GM21447 (cell line): ENCODE data around the gene MOAP1.
"Not testable (repeated sequence)": the region's sequence is repeated elsewhere in the genome, so short reads cannot be mapped to it uniquely, and the experiment has no call there.

Experiments used
- ATAC-seq: cut with Tn5 transposase; IDR thresholded peaks from one replicate; pipeline ENCODE4 v1.9.1; 2021; ENCODE audit not compliant: unreplicated experiment

Gene MOAP1

GRCh38 chr14:93184391-93185348 lies at the start of gene MOAP1, which contains the start of gene LYSET:
Gene MOAP1, minus strand, starts transcription at chr14:93184897. Its CDS starts 655 bp downstream, at chr14:93184242.
Gene LYSET, plus strand, starts transcription at chr14:93185317. Its CDS starts 89 bp downstream, at chr14:93185406.
- ATAC-seq: peak; percentile 84

GRCh38 chr14:93233078-93233477 lies 48.4 kb upstream of the MOAP1 start:
- ATAC-seq: not testable (repeated sequence)

GRCh38 chr14:93232159-93232558 lies 47.5 kb upstream of the MOAP1 start:
- no peak for ATAC-seq

GRCh38 chr14:93231129-93231979 lies 46.7 kb upstream of the MOAP1 start:
- ATAC-seq: no peak

GRCh38 chr14:93230539-93230938 lies 45.8 kb upstream of the MOAP1 start:
- ATAC-seq: no peak

GRCh38 chr14:93228550-93228949 lies 43.9 kb upstream of the MOAP1 start:
- ATAC-seq: no peak

- no peak for ATAC-seq
These were observed 38.9 kb upstream of the MOAP1 start for GRCh38 chr14:93223565-93223964.

- no peak for ATAC-seq
These were observed 35.8 kb upstream of the MOAP1 start for GRCh38 chr14:93220509-93220908.

GRCh38 chr14:93219103-93219726 lies 34.5 kb upstream of the MOAP1 start:
- no peak for ATAC-seq

GRCh38 chr14:93214598-93214997 lies 29.9 kb upstream of the MOAP1 start:
- no peak for ATAC-seq

- ATAC-seq: peak; percentile 61
These were observed 27.7 kb upstream of the MOAP1 start for GRCh38 chr14:93212432-93212831.

- peak; percentile 47 for ATAC-seq
These were observed 23.0 kb upstream of the MOAP1 start for GRCh38 chr14:93207468-93208308.

- ATAC-seq: peak; percentile 83
These were observed 22.2 kb upstream of the MOAP1 start, which contains the start of the genes GON7 and UBR7 for GRCh38 chr14:93206793-93207467. Gene GON7, minus strand, starts transcription at chr14:93207065. Its CDS starts 28 bp downstream, at chr14:93207037. Gene UBR7, plus strand, starts transcription at chr14:93207256. Its CDS starts 36 bp downstream, at chr14:93207292.

- no peak for ATAC-seq
These were observed 16.5 kb upstream of the MOAP1 start for GRCh38 chr14:93201155-93201704.

- ATAC-seq: no peak
These were observed 15.9 kb upstream of the MOAP1 start for GRCh38 chr14:93200553-93200952.

- no peak for ATAC-seq
These were observed 14.3 kb upstream of the MOAP1 start for GRCh38 chr14:93199031-93199430.

- ATAC-seq: no peak
These were observed 10.8 kb upstream of the MOAP1 start for GRCh38 chr14:93195316-93195999.

GRCh38 chr14:93186956-93187355 lies 2.3 kb upstream of the MOAP1 start:
- ATAC-seq: no peak

GRCh38 chr14:93186466-93186865 lies 1.8 kb upstream of the MOAP1 start:
- no peak for ATAC-seq
